Neuronal stem cell (in vitro differentiated cells): ENCODE measurements around the gene SV2B.

Experiments
- DNase-seq: peaks from one replicate; pipeline ENCODE4 v3.0.0-alpha.2; 2013; ENCODE audit warnings: low spot score
- H2AFZ ChIP-seq: one replicate; pipeline ENCODE4 v1.6.1; 2013; ENCODE audit warnings: mild to moderate bottlenecking, low read length, inconsistent platforms
- H2AK5ac ChIP-seq: 2 replicates; pipeline ENCODE4 v1.6.1; 2013; ENCODE audit warnings: low read depth, mild to moderate bottlenecking, inconsistent platforms, low read length, moderate library complexity, mixed read lengths
- H2BK120ac ChIP-seq: 2 replicates; pipeline ENCODE4 v1.6.1; 2013; ENCODE audit warnings: low read depth, mild to moderate bottlenecking, inconsistent platforms, low read length, moderate library complexity, mixed read lengths
- H2BK12ac ChIP-seq: one replicate; pipeline ENCODE4 v1.6.1; 2013; ENCODE audit warnings: low read length, inconsistent platforms
- H2BK15ac ChIP-seq: 2 replicates; pipeline ENCODE4 v1.6.1; 2013; ENCODE audit warnings: mild to moderate bottlenecking, low read length, inconsistent platforms, mixed read lengths
- H2BK5ac ChIP-seq: one replicate; pipeline ENCODE4 v1.6.1; 2013; ENCODE audit warnings: inconsistent platforms, mild to moderate bottlenecking, low read length, moderate library complexity
- H3K14ac ChIP-seq: one replicate; pipeline ENCODE4 v1.6.1; 2013; ENCODE audit warnings: low read length, inconsistent platforms
- H3K18ac ChIP-seq: 2 replicates; pipeline ENCODE4 v1.6.1; 2013; ENCODE audit warnings: low read length, inconsistent platforms
- H3K23ac ChIP-seq: 2 replicates; pipeline ENCODE4 v1.6.1; 2013; ENCODE audit warnings: low read depth, mild to moderate bottlenecking, mixed read lengths, low read length, inconsistent platforms; ENCODE audit not compliant: poor library complexity
- H3K27ac ChIP-seq: replicated peaks from 3 replicates; pipeline ENCODE4 v1.5.1; 2013; ENCODE audit warnings: low read length, inconsistent platforms
- H3K27me3 ChIP-seq, 3 experiments: 2 replicates each; pipeline ENCODE4 v1.6.1; 2013; ENCODE audit warnings: low read length in 3 of 3, mild to moderate bottlenecking in 2 of 3, inconsistent platforms in 1 of 3, low read depth in 1 of 3, mixed read lengths in 1 of 3, moderate library complexity in 1 of 3; ENCODE audit not compliant: control insufficient read depth in 3 of 3, insufficient read depth in 3 of 3
- H3K36me3 ChIP-seq, 2 donors: replicated peaks in 1 of 2; 2 replicates each; pipeline ENCODE4 v1.6.1; 2013; ENCODE audit warnings: low read length in 2 of 2; ENCODE audit not compliant: control insufficient read depth in 2 of 2, insufficient read depth in 2 of 2
- H3K4ac ChIP-seq: 2 replicates; pipeline ENCODE4 v1.6.1; 2013; ENCODE audit warnings: inconsistent platforms, mild to moderate bottlenecking, low read length, moderate library complexity
- H3K4me1 ChIP-seq, 2 donors: 1 replicate in 1 of 2; 2 replicates in 1 of 2; pipeline ENCODE4 v1.6.1; 2013; ENCODE audit warnings: low read length in 2 of 2, low read depth in 1 of 2; ENCODE audit not compliant: control insufficient read depth in 2 of 2, insufficient read depth in 1 of 2
- H3K4me2 ChIP-seq: one replicate; pipeline ENCODE4 v1.6.1; 2013; ENCODE audit warnings: mild to moderate bottlenecking, low read length, inconsistent platforms; ENCODE audit not compliant: insufficient read depth, poor library complexity, severe bottlenecking
- H3K4me3 ChIP-seq, 2 donors: 2 replicates each; pipeline ENCODE4 v1.5.1; 2013; ENCODE audit warnings: low read length in 2 of 2, mild to moderate bottlenecking in 2 of 2, inconsistent platforms in 1 of 2, moderate library complexity in 1 of 2
- H3K79me1 ChIP-seq: one replicate; pipeline ENCODE4 v1.6.1; 2013; ENCODE audit warnings: low read depth, mild to moderate bottlenecking, inconsistent platforms, low read length, moderate library complexity
- H3K9ac ChIP-seq: one replicate; pipeline ENCODE4 v1.6.1; 2013; ENCODE audit warnings: mild to moderate bottlenecking, low read depth, low read length, inconsistent platforms; ENCODE audit not compliant: poor library complexity
- H3K9me3 ChIP-seq, 2 donors: replicated peaks in 1 of 2; 2 replicates each; pipeline versions ENCODE3 to v1.6.1; 2013; ENCODE audit warnings: low read length in 2 of 2, mild to moderate bottlenecking in 2 of 2, inconsistent platforms in 1 of 2, low read depth in 1 of 2, mixed read lengths in 1 of 2, moderate library complexity in 1 of 2; ENCODE audit not compliant: control insufficient read depth in 2 of 2, insufficient read depth in 1 of 2
- H4K8ac ChIP-seq: one replicate; pipeline ENCODE4 v1.6.1; 2013; ENCODE audit warnings: low read depth, mild to moderate bottlenecking, inconsistent platforms, low read length, moderate library complexity
- H4K91ac ChIP-seq: one replicate; pipeline ENCODE4 v1.6.1; 2013; ENCODE audit warnings: low read length, low read depth, mild to moderate bottlenecking, inconsistent platforms; ENCODE audit not compliant: poor library complexity
- WGBS, 2 donors: extraction: QIAGEN DNeasy Blood & Tissue Kit; methylation state at CpG; one replicate each; pipeline ENCODE4 v1.1.7; 2013; ENCODE audit warnings: missing lambda C conversion rate in 2 of 2, mixed read lengths in 1 of 2; ENCODE audit not compliant: insufficient read length in 2 of 2, insufficient replicate concordance in 1 of 2; ENCODE audit errors: extremely low coverage in 2 of 2; 5-methylcytosine and 5-hydroxymethylcytosine counted together

SV2B gene

GRCh38 chr15:91264651-91265351 lies 164.7 kb downstream of the SV2B start:
- WGBS, 2 donors: no CpG with 5 or more reads among the region's 11 CpGs

GRCh38 chr15:91265416-91265940 lies 165.4 kb downstream of the SV2B start:
- H2BK15ac ChIP-seq: no peak overlapping the region
- no peak overlapping the region for H2BK120ac ChIP-seq
- no peak overlapping the region for H2BK5ac ChIP-seq
- H4K8ac ChIP-seq: no peak overlapping the region
- H3K4me3 ChIP-seq: no peak overlapping the region
- H3K27ac ChIP-seq: no peak overlapping the region
- H4K91ac ChIP-seq: no peak overlapping the region
- H3K14ac ChIP-seq: no peak overlapping the region
- H2AK5ac ChIP-seq: no peak overlapping the region
- H3K4me1 ChIP-seq: peaks cover 0 to 5% of the 10 kb centered on the region in 2 donors
- H3K4ac ChIP-seq: no peak overlapping the region
- no peak overlapping the region for H2BK12ac ChIP-seq
- H3K23ac ChIP-seq: no peak overlapping the region
- no peak overlapping the region for H3K9ac ChIP-seq
- no peak overlapping the region for H3K4me2 ChIP-seq
- H3K79me1 ChIP-seq: no peaks in the 10 kb centered on the region
- DNase-seq: no peak
- WGBS, 2 donors: no CpG with 5 or more reads among the region's 4 CpGs
- H2AFZ ChIP-seq: no peak overlapping the region
- H3K27me3 ChIP-seq: peaks cover 0 to 2% (median 0%) of the 10 kb centered on the region in 3 experiments
- H3K9me3 ChIP-seq: no peaks in the 10 kb centered on the region
- H3K18ac ChIP-seq: no peak overlapping the region
- no peaks in the 10 kb centered on the region for H3K36me3 ChIP-seq

More at GRCh38 chr15:91264651-91265351, 164.7 kb downstream of the SV2B start:
- Histone ChIP-seq H3K9ac (no peak overlapping the region), H4K8ac (no peak overlapping the region), H3K23ac (no peak overlapping the region), H3K36me3 (no peaks in the 10 kb centered on the region), H3K27me3 (peaks cover 0 to 2% (median 0%) of the 10 kb centered on the region in 3 experiments), H2BK5ac (no peak overlapping the region), H3K14ac (no peak overlapping the region), H2BK12ac (no peak overlapping the region), H3K9me3 (no peaks in the 10 kb centered on the region), H3K4ac (no peak overlapping the region), H2BK15ac (no peak overlapping the region), H3K4me1 (peaks cover 0 to 5% of the 10 kb centered on the region in 2 donors), H3K4me2 (no peak overlapping the region), H2BK120ac (no peak overlapping the region), H2AFZ (no peak overlapping the region), H3K27ac (no peak overlapping the region), H2AK5ac (no peak overlapping the region), H3K4me3 (no peak overlapping the region), H3K18ac (no peak overlapping the region), H3K79me1 (no peaks in the 10 kb centered on the region), H4K91ac (no peak overlapping the region)
- no peak for DNase-seq

DNA sequence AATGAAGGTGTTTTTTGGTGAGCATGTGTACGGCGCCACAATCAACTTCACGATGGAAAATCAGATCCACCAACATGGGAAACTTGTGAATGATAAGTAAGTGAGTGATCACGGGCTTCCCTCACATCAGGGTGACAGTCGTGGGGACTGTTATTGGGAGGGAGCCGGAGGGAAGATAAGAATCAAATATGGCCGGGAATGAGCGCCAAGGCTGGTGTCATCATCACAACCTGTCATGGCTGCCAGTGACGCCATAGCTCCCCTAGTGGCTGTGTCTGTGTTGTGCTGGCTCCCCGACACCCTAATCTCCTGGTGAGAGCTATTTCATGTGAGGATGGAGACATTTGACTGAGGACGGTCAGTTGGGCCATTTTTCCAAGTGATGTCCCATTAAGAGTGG lies 168.5 kb downstream of the SV2B start:
- no peak overlapping the region for H4K91ac ChIP-seq
- H2BK120ac ChIP-seq: no peak overlapping the region
- H2BK15ac ChIP-seq: no peak overlapping the region
- H2BK5ac ChIP-seq: no peak overlapping the region
- no peak overlapping the region for H3K14ac ChIP-seq
- H3K18ac ChIP-seq: no peak overlapping the region
- no peak overlapping the region for H2AK5ac ChIP-seq
- H3K36me3 ChIP-seq: no peaks in the 10 kb centered on the region
- no peak overlapping the region for H2BK12ac ChIP-seq
- H3K27me3 ChIP-seq: peaks cover 0 to 2% (median 0%) of the 10 kb centered on the region in 3 experiments
- no peak overlapping the region for H3K4me2 ChIP-seq
- WGBS, 2 donors: no CpG with 5 or more reads among the region's 11 CpGs
- H3K23ac ChIP-seq: no peak overlapping the region
- H4K8ac ChIP-seq: no peak overlapping the region
- no peak overlapping the region for H3K4me3 ChIP-seq
- H3K79me1 ChIP-seq: no peaks in the 10 kb centered on the region
- H3K27ac ChIP-seq: no peak overlapping the region
- H2AFZ ChIP-seq: no peak overlapping the region
- H3K4me1 ChIP-seq: peaks cover 0 to under 1% of the 10 kb centered on the region in 2 donors
- no peak for DNase-seq
- no peak overlapping the region for H3K9ac ChIP-seq
- H3K9me3 ChIP-seq: no peaks in the 10 kb centered on the region
- no peak overlapping the region for H3K4ac ChIP-seq

GRCh38 chr15:91270747-91271146 lies 170.7 kb downstream of the SV2B start:
- Histone ChIP-seq H3K18ac (peak overlapping the region; percentile 13), H3K4me2 (no peak overlapping the region), H2AFZ (no peak overlapping the region), H2BK5ac (no peak overlapping the region), H3K36me3 (no peaks in the 10 kb centered on the region), H3K14ac (no peak overlapping the region), H3K79me1 (no peaks in the 10 kb centered on the region), H3K4me3 (no peak overlapping the region), H3K23ac (no peak overlapping the region), H3K4ac (no peak overlapping the region), H3K27me3 (peaks cover 0 to 2% (median 0%) of the 10 kb centered on the region in 3 experiments), H2BK120ac (no peak overlapping the region), H4K91ac (no peak overlapping the region), H2BK12ac (no peak overlapping the region), H2AK5ac (no peak overlapping the region), H3K9me3 (no peaks in the 10 kb centered on the region), H4K8ac (no peak overlapping the region), H3K27ac (no peak overlapping the region), H3K4me1 (no peaks in the 10 kb centered on the region), H3K9ac (no peak overlapping the region), H2BK15ac (no peak overlapping the region)
- no CpG with 5 or more reads among the region's 15 CpGs for WGBS, 2 donors
- no peak for DNase-seq
